CD14-positive monocyte (primary cell): ENCODE data around the gene SRCIN1. TPM values are rescaled to one million over a fixed set of nuclear protein-coding genes. Genes with fewer than 3 reads are reported as not detected.
A peak's percentile ranks its signal among the peaks of the same experiment; 100 is the strongest.

ENCODE experiments used
- DNase-seq, 3 donors: peaks; one replicate each; pipeline ENCODE4 v3.0.0-alpha.2; 2011 to 2022
- H2AFZ ChIP-seq: 2 replicates; pipeline ENCODE4 v1.6.0; 2012; ENCODE audit warnings: mild to moderate bottlenecking, low read depth, low read length, inconsistent platforms; ENCODE audit not compliant: insufficient read depth, poor library complexity, severe bottlenecking
- H3K27ac ChIP-seq, 2 donors: 1 replicate in 1 of 2; 2 replicates in 1 of 2; pipeline ENCODE4 v1.5.1; 2012 to 2013; ENCODE audit warnings: low read length in 2 of 2, control low read depth in 1 of 2, inconsistent platforms in 1 of 2, low read depth in 1 of 2, mild to moderate bottlenecking in 1 of 2
- H3K27me3 ChIP-seq, 2 donors: one replicate each; pipeline versions ENCODE4 v1.6.0 to v1.6.1; 2011 to 2013; ENCODE audit warnings: low read length in 2 of 2; ENCODE audit not compliant: control insufficient read depth in 2 of 2, insufficient read depth in 2 of 2
- H3K36me3 ChIP-seq, 2 donors: replicated peaks in 1 of 2; 1 replicate in 1 of 2; 2 replicates in 1 of 2; pipeline versions ENCODE4 v1.5.1 to v1.6.1; 2012 to 2013; ENCODE audit warnings: low read length in 2 of 2, control low read depth in 1 of 2, inconsistent platforms in 1 of 2, mild to moderate bottlenecking in 1 of 2; ENCODE audit not compliant: insufficient read depth in 2 of 2, control insufficient read depth in 1 of 2
- H3K4me1 ChIP-seq, 2 donors: 1 replicate in 1 of 2; 2 replicates in 1 of 2; pipeline versions ENCODE4 v1.5.1 to v1.6.1; 2012 to 2013; ENCODE audit warnings: low read length in 2 of 2, control low read depth in 1 of 2, inconsistent platforms in 1 of 2, mild to moderate bottlenecking in 1 of 2, moderate library complexity in 1 of 2; ENCODE audit not compliant: insufficient read depth in 2 of 2, control insufficient read depth in 1 of 2
- H3K4me2 ChIP-seq: replicated peaks from 2 replicates; pipeline ENCODE3; 2012; ENCODE audit warnings: low read length, moderate library complexity, mild to moderate bottlenecking; ENCODE audit not compliant: poor library complexity, severe bottlenecking; ENCODE audit errors: extremely low read depth
- H3K4me3 ChIP-seq, 3 experiments: fragments of 200-600 bp in 1 of 3; sonication (generic) in 1 of 3; replicated peaks in 1 of 3; 1 replicate in 2 of 3; 2 replicates in 1 of 3; pipeline ENCODE4 v1.5.1; 2011 to 2013; ENCODE audit warnings: low read length in 3 of 3, mild to moderate bottlenecking in 3 of 3, control low read depth in 2 of 3, low read depth in 2 of 3, inconsistent platforms in 1 of 3, moderate library complexity in 1 of 3
- H3K79me2 ChIP-seq: 2 replicates; pipeline ENCODE4 v1.6.0; 2012; ENCODE audit warnings: mild to moderate bottlenecking, control low read depth, inconsistent platforms, low read length, moderate library complexity; ENCODE audit not compliant: insufficient read depth
- H3K9ac ChIP-seq: 2 replicates; pipeline ENCODE4 v1.6.0; 2017; ENCODE audit warnings: low read length, mild to moderate bottlenecking; ENCODE audit not compliant: insufficient read depth, poor library complexity, severe bottlenecking
- H3K9me3 ChIP-seq, 2 donors: replicated peaks in 1 of 2; 1 replicate in 1 of 2; 2 replicates in 1 of 2; pipeline versions ENCODE4 v1.5.1 to v1.6.1; 2012 to 2013; ENCODE audit warnings: low read length in 2 of 2, control low read depth in 1 of 2; ENCODE audit not compliant: control insufficient read depth in 1 of 2, insufficient read depth in 1 of 2
- H4K20me1 ChIP-seq: 2 replicates; pipeline ENCODE4 v1.6.0; 2012; ENCODE audit warnings: mild to moderate bottlenecking, low read length, control low read depth, moderate library complexity; ENCODE audit not compliant: insufficient read depth
- H3K27ac Mint-ChIP-seq, 7 donors: one replicate each; pipeline ENCODE4 v1.8.0; 2020; ENCODE audit warnings: mild to moderate bottlenecking in 7 of 7, mixed read lengths in 7 of 7, moderate library complexity in 6 of 7, inconsistent platforms in 2 of 7
- H3K27me3 Mint-ChIP-seq, 3 donors: one replicate each; pipeline ENCODE4 v1.8.0; 2021 to 2022; ENCODE audit warnings: low read depth in 3 of 3, mild to moderate bottlenecking in 3 of 3, mixed read lengths in 3 of 3, moderate library complexity in 3 of 3, inconsistent platforms in 1 of 3
- H3K36me3 Mint-ChIP-seq, 2 donors: one replicate each; pipeline ENCODE4 v1.8.0; 2020; ENCODE audit warnings: mixed read lengths in 2 of 2, inconsistent platforms in 1 of 2, mild to moderate bottlenecking in 1 of 2
- H3K4me1 Mint-ChIP-seq: one replicate; pipeline ENCODE4 v1.8.0; 2020; ENCODE audit warnings: mild to moderate bottlenecking, mixed read lengths
- H3K4me3 Mint-ChIP-seq, 2 donors: one replicate each; pipeline ENCODE4 v1.8.0; 2020; ENCODE audit warnings: mild to moderate bottlenecking in 2 of 2, mixed read lengths in 2 of 2, moderate library complexity in 1 of 2
- H3K9me3 Mint-ChIP-seq, 7 donors: one replicate each; pipeline ENCODE4 v1.8.0; 2020 to 2022; ENCODE audit warnings: mixed read lengths in 7 of 7, mild to moderate bottlenecking in 6 of 7, moderate library complexity in 6 of 7, inconsistent platforms in 2 of 7
- CTCF ChIP-seq: fragments of 200-600 bp; IDR thresholded peaks from one replicate; pipeline ENCODE4 v1.8.0; 2022; ENCODE audit warnings: antibody characterized with exemption, mild to moderate bottlenecking
- WGBS: methylation state at CpG from one replicate; pipeline ENCODE4 v1.1.5; 2013; ENCODE audit warnings: missing lambda C conversion rate; ENCODE audit not compliant: insufficient coverage; 5-methylcytosine and 5-hydroxymethylcytosine counted together
- intact Hi-C, 2 donors: fragments of 100-400 bp; cut with micrococcal nuclease; formaldehyde crosslinking; loops; one replicate each; pipeline versions ENCODE4 v1.15.0 to v1.15.1; 2023
- polyA plus RNA-seq, 3 donors: library from polyadenylated mRNA; depleted of rRNA in 1 of 3; unstranded in 2 of 3; stranded (reverse) in 1 of 3; fragments of 300-500 nt in 2 of 3; fragments of >200 nt in 1 of 3; fragmentation: Illumina TruSeq in 2 of 3; gene quantifications; 1 replicate in 2 of 3; 2 replicates in 1 of 3; pipeline ENCODE4 v1.2.3, GENCODE V29; 2012 to 2021

SRCIN1 gene
- polyA plus RNA-seq, 3 donors = 0.01 TPM; not detected in 2

GRCh38 chr17:38621538-38621937, 15.8 kb upstream of the SRCIN1 start:
- no peak overlapping the region for H3K4me3 ChIP-seq
- H3K4me2 ChIP-seq = no peak overlapping the region
- Mint-ChIP-seq H3K4me1 (peaks cover 6% of the 10 kb centered on the region), H3K27me3 (peaks cover 32 to 56% (median 38%) of the 10 kb centered on the region in 3 donors), H3K9me3 (peaks cover 0 to 7% (median 2%) of the 10 kb centered on the region in 7 donors), H3K27ac (no peak overlapping the region), H3K4me3 (no peak overlapping the region), H3K36me3 (no peaks in the 10 kb centered on the region)
- no peak for DNase-seq
- TF ChIP-seq CTCF = no peak
- no peak overlapping the region for H2AFZ ChIP-seq
- WGBS = 80% methylated on average over 1 of the region's 2 CpGs
- no peaks in the 10 kb centered on the region for H3K9me3 ChIP-seq
- no peaks in the 10 kb centered on the region for H3K79me2 ChIP-seq
- H3K27me3 ChIP-seq = peaks cover 0 to 17% of the 10 kb centered on the region in 2 donors
- H3K4me1 ChIP-seq = peaks cover 2 to 5% of the 10 kb centered on the region in 2 donors
- H4K20me1 ChIP-seq = no peaks in the 10 kb centered on the region
- intact Hi-C loops = no loop called here
- no peaks in the 10 kb centered on the region for H3K36me3 ChIP-seq
- H3K27ac ChIP-seq = no peak overlapping the region
- H3K9ac ChIP-seq = no peak overlapping the region

- WGBS = 80% methylated on average over 10 of the region's 12 CpGs
- H2AFZ ChIP-seq = no peak overlapping the region
- Mint-ChIP-seq H3K4me3 (peak overlapping the region in 1 of 2 donors; percentile 46), H3K36me3 (no peaks in the 10 kb centered on the region), H3K9me3 (peaks cover 0 to 7% (median 2%) of the 10 kb centered on the region in 7 donors), H3K4me1 (peaks cover 6% of the 10 kb centered on the region), H3K27me3 (peaks cover 32 to 60% (median 41%) of the 10 kb centered on the region in 3 donors), H3K27ac (no peak overlapping the region)
- H3K36me3 ChIP-seq = no peaks in the 10 kb centered on the region
- H3K27ac ChIP-seq = no peak overlapping the region
- no peak for TF ChIP-seq CTCF
- no peaks in the 10 kb centered on the region for H4K20me1 ChIP-seq
- peaks cover 2 to 5% of the 10 kb centered on the region in 2 donors for H3K4me1 ChIP-seq
- H3K9ac ChIP-seq = no peak overlapping the region
- intact Hi-C loops = no loop called here
- no peaks in the 10 kb centered on the region for H3K9me3 ChIP-seq
- no peak overlapping the region for H3K4me3 ChIP-seq
- no peak overlapping the region for H3K4me2 ChIP-seq
- no peaks in the 10 kb centered on the region for H3K79me2 ChIP-seq
- peaks cover 0 to 17% of the 10 kb centered on the region in 2 donors for H3K27me3 ChIP-seq
- no peak for DNase-seq
Measured at GRCh38 chr17:38620551-38621277, 15.0 kb upstream of the SRCIN1 start.
